ENCODE results near the gene TBC1D16. TPM values are rescaled to one million over a fixed set of nuclear protein-coding genes. Genes with fewer than 3 reads are reported as not detected.
A peak's percentile ranks its signal among the peaks of the same experiment; 100 is the strongest.

Gene TBC1D16
- total and polyA plus RNA-seq, 4 donors: 16.7 to 38.8 (median 31.1) TPM

DNA sequence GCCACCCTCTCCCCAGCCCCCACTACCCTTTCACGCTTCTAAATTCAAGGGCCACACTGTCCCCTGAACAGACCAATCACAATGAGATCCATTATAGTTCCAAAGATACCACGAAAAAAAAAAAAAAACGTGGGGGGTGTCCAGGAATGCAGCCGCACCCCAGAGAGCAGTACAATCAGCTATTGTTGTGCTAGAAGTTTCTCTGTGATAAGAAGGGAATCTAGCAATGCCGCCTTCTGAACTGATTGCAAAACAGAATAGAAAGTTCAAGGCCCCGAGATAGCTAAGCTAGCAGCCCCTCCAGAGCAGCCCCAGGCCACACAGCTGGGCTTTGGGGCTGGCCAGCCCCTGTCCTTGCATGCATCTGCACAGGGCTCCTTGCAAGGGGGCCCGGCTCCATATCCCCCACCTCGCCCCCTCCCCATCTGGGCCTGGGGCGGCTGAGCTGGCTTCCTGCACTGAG is 109.5 kb downstream of the TBC1D16 start:
- Histone ChIP-seq H3K36me3 (ENCODE audit: control insufficient read depth, insufficient read depth, low read length) (peaks cover 2% of the 10 kb centered on the region), H3K9me3 (ENCODE audit: control insufficient read depth, insufficient read depth, low read length) (no peaks in the 10 kb centered on the region), H3K27me3 (ENCODE audit: control insufficient read depth, insufficient read depth, low read length) (peaks cover 16% of the 10 kb centered on the region), H3K4me3 (ENCODE audit: low read depth, low read length) (no peak overlapping the region), H3K4me1 (ENCODE audit: control insufficient read depth, insufficient read depth, low read length) (peaks cover 71% of the 10 kb centered on the region), H3K27ac (ENCODE audit: low read depth, low read length) (no peak overlapping the region)
- no peak for DNase-seq (ENCODE audit: low read depth in 4 of 6, low spot score in 6 of 6)
- 53% methylated on average over 5 of the region's 9 CpGs for WGBS (ENCODE audit: insufficient coverage)

- 64% methylated on average over 15 of the region's 29 CpGs for WGBS (ENCODE audit: insufficient coverage)
- no peak overlapping the region for H3K27ac ChIP-seq (ENCODE audit: low read depth, low read length)
- peaks cover 71% of the 10 kb centered on the region for H3K4me1 ChIP-seq (ENCODE audit: control insufficient read depth, insufficient read depth, low read length)
Measured at GRCh38 chr17:79925242-79925957, 110.3 kb downstream of the TBC1D16 start.

DNA sequence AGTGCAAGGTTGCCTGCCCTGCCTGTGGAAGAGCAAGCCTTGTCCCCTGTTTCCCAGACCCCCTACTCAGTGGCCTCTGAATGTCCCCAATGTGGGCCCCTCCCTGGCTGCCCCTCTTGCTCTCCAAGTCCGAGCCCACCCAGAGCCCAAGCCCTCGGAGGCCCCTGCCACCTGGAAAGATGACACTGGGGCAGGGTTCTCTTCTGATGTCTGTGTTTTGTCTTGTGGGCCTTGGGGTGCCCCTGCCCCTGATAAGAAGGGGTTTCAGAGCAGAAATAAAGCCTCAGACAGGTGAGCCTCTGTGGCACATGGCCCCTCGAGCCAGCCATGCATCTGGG is 111.1 kb downstream of the TBC1D16 start:
- Histone ChIP-seq H3K4me1 (ENCODE audit: control insufficient read depth, insufficient read depth, low read length) (peaks cover 71% of the 10 kb centered on the region), H3K4me3 (ENCODE audit: low read depth, low read length) (no peak overlapping the region), H3K27me3 (ENCODE audit: control insufficient read depth, insufficient read depth, low read length) (peaks cover 4% of the 10 kb centered on the region), H3K27ac (ENCODE audit: low read depth, low read length) (no peak overlapping the region), H3K9me3 (ENCODE audit: control insufficient read depth, insufficient read depth, low read length) (no peaks in the 10 kb centered on the region), H3K36me3 (ENCODE audit: control insufficient read depth, insufficient read depth, low read length) (peaks cover 5% of the 10 kb centered on the region)
- WGBS (ENCODE audit: insufficient coverage): 82% methylated on average over 3 of the region's 3 CpGs
- no peak for DNase-seq (ENCODE audit: low read depth in 4 of 6, low spot score in 6 of 6)

More at GRCh38 chr17:79925242-79925957, 110.3 kb downstream of the TBC1D16 start:
- Histone ChIP-seq H3K9me3 (ENCODE audit: control insufficient read depth, insufficient read depth, low read length) (no peaks in the 10 kb centered on the region), H3K36me3 (ENCODE audit: control insufficient read depth, insufficient read depth, low read length) (peaks cover 5% of the 10 kb centered on the region), H3K4me3 (ENCODE audit: low read depth, low read length) (no peak overlapping the region), H3K27me3 (ENCODE audit: control insufficient read depth, insufficient read depth, low read length) (peaks cover 9% of the 10 kb centered on the region)
- peak in 2 of 6 donors; percentile 66 to 78 for DNase-seq (ENCODE audit: low read depth in 4 of 6, low spot score in 6 of 6)

DNA sequence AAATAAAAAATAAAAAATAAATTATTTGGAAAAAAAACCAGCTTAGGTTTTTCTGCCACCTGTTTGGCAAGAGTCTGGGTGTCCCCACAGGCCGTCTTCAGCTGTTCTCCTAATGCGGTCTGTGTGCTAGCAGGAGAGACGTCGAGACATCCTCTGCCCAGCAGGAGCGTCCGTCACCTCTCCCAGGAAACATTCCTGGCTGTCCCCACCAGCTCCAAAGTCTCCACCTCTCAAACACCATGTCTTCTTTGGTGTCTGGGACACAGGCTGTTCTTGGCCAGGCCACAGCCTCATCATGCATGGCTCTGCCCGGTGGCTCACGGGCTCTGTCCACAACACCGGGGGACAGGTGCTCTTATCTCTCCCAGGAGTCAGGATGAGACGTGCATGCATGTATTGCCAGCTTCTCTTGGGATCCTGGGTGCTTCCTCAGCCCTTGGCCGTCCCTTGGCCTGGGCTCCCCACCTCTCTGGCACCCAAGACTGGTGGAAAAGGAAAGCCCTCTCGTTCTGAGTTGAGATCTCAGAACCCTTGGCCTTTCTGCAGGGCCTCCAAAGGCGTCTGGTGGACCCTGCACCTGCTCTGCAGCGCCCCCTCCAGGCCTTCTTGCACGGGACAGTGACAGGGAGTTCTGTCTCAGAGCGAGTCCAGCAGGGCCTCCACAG is 111.6 kb downstream of the TBC1D16 start:
- no peak for DNase-seq (ENCODE audit: low read depth in 4 of 6, low spot score in 6 of 6)
- H3K9me3 ChIP-seq (ENCODE audit: control insufficient read depth, insufficient read depth, low read length): no peaks in the 10 kb centered on the region
- no peak overlapping the region for H3K4me3 ChIP-seq (ENCODE audit: low read depth, low read length)
- 82% methylated on average over 15 of the region's 16 CpGs for WGBS (ENCODE audit: insufficient coverage)
- H3K27ac ChIP-seq (ENCODE audit: low read depth, low read length): no peak overlapping the region
- peaks cover 5% of the 10 kb centered on the region for H3K36me3 ChIP-seq (ENCODE audit: control insufficient read depth, insufficient read depth, low read length)
- peaks cover 71% of the 10 kb centered on the region for H3K4me1 ChIP-seq (ENCODE audit: control insufficient read depth, insufficient read depth, low read length)
- peaks cover 4% of the 10 kb centered on the region for H3K27me3 ChIP-seq (ENCODE audit: control insufficient read depth, insufficient read depth, low read length)

DNA sequence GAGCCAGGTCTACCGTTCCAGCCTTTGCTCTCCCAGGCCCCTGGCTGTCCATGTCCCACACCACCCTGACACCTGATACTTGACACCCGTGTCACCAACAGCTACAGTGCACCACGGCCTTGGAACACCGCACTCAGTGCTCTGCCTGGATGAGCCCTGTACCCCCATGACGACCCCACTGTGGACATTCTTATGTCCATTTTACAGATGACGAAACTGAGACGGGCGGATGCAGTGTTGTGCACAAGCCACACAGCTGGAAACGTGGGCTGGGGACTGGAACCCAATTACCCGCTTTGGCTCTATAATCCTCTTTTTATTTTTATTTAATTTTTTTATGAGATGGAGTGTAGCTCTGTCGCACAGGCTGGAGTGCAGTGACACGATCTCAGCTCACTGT is 112.9 kb downstream of the TBC1D16 start:
- Histone ChIP-seq H3K36me3 (ENCODE audit: control insufficient read depth, insufficient read depth, low read length) (peaks cover 5% of the 10 kb centered on the region), H3K4me1 (ENCODE audit: control insufficient read depth, insufficient read depth, low read length) (peaks cover 81% of the 10 kb centered on the region), H3K27me3 (ENCODE audit: control insufficient read depth, insufficient read depth, low read length) (no peaks in the 10 kb centered on the region), H3K4me3 (ENCODE audit: low read depth, low read length) (no peak overlapping the region), H3K9me3 (ENCODE audit: control insufficient read depth, insufficient read depth, low read length) (no peaks in the 10 kb centered on the region), H3K27ac (ENCODE audit: low read depth, low read length) (no peak overlapping the region)
- no peak for DNase-seq (ENCODE audit: low read depth in 4 of 6, low spot score in 6 of 6)
- WGBS (ENCODE audit: insufficient coverage): 85% methylated on average over 9 of the region's 12 CpGs

DNA sequence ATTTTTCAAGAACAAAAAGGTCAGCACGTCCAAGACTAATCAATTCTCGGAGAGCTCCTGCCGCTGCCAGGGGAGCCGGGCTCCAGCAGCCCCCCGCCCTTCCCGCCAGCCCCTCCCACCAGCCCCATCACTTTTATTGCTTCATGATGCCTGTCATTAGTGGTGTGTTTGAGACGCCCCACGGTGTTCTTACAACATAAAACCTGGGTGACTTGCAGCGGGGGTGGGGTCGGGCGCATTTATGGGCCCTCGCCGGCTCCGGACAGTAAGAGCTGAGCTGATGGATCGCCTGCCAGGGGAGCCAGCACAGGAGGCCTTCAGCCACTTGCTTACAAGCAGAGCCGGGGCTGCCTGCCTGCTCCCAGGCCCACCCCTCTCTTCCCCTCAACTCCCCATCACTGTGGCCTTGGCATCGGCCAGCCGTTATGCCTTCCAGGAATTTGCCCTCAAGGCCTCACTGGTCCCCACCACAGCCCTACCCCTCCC is 113.5 kb downstream of the TBC1D16 start:
- 15% methylated on average over 13 of the region's 18 CpGs for WGBS (ENCODE audit: insufficient coverage)
- DNase-seq (ENCODE audit: low read depth in 4 of 6, low spot score in 6 of 6): peak in 2 of 6 donors; percentile 31 to 92
- Histone ChIP-seq H3K27ac (ENCODE audit: low read depth, low read length) (no peak overlapping the region), H3K27me3 (ENCODE audit: control insufficient read depth, insufficient read depth, low read length) (no peaks in the 10 kb centered on the region), H3K4me3 (ENCODE audit: low read depth, low read length) (no peak overlapping the region), H3K9me3 (ENCODE audit: control insufficient read depth, insufficient read depth, low read length) (no peaks in the 10 kb centered on the region), H3K36me3 (ENCODE audit: control insufficient read depth, insufficient read depth, low read length) (peaks cover 5% of the 10 kb centered on the region), H3K4me1 (ENCODE audit: control insufficient read depth, insufficient read depth, low read length) (peaks cover 81% of the 10 kb centered on the region)

DNA sequence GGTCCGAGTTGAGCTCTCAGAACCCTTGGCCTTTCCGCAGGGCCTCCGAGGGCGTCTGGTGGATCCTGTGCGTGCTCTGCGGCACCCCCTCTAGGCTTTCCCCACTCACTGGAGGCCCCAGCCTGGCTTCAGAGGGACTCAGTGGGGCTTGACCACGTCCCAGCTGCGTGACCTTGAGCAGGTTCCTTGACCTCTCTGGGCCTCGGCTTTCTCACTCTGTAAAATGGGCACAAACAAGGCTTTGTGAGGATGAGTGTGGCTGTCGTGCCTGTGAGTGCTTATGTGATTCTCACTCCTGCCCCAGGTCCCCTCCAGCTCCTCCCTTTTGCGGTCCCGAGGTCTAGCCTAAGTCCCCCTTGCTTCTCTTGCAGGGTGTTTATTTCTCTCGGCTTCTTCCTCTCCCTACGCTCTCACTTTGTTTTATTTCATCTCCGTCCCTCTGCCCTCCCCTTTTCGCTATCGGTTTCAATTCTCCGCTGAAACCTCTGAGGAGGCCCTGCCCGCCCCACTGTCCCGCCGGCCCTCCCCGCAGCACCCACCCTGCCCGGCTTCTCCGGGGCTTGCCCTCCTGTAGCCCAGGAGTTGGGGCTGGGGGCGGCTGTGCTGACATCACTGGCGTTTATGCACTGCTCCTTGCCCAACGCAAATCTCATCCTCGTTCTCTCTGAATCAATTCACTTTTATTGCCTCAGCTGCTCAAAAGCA is 114.1 kb downstream of the TBC1D16 start:
- 32% methylated on average over 25 of the region's 28 CpGs for WGBS (ENCODE audit: insufficient coverage)
- Histone ChIP-seq H3K9me3 (ENCODE audit: control insufficient read depth, insufficient read depth, low read length) (no peaks in the 10 kb centered on the region), H3K27me3 (ENCODE audit: control insufficient read depth, insufficient read depth, low read length) (no peaks in the 10 kb centered on the region), H3K27ac (ENCODE audit: low read depth, low read length) (no peak overlapping the region), H3K36me3 (ENCODE audit: control insufficient read depth, insufficient read depth, low read length) (peaks cover 5% of the 10 kb centered on the region), H3K4me3 (ENCODE audit: low read depth, low read length) (peak overlapping the region; percentile 18), H3K4me1 (ENCODE audit: control insufficient read depth, insufficient read depth, low read length) (peaks cover 75% of the 10 kb centered on the region)
- no peak for DNase-seq (ENCODE audit: low read depth in 4 of 6, low spot score in 6 of 6)

GRCh38 chr17:79920751-79921410 is 114.8 kb downstream of the TBC1D16 start:
- no peak overlapping the region for H3K27ac ChIP-seq (ENCODE audit: low read depth, low read length)
- H3K9me3 ChIP-seq (ENCODE audit: control insufficient read depth, insufficient read depth, low read length): no peaks in the 10 kb centered on the region
- H3K4me1 ChIP-seq (ENCODE audit: control insufficient read depth, insufficient read depth, low read length): peaks cover 70% of the 10 kb centered on the region
- WGBS (ENCODE audit: insufficient coverage): 80% methylated on average over 13 of the region's 19 CpGs
- H3K27me3 ChIP-seq (ENCODE audit: control insufficient read depth, insufficient read depth, low read length): no peaks in the 10 kb centered on the region
- no peak for DNase-seq (ENCODE audit: low read depth in 4 of 6, low spot score in 6 of 6)
- H3K36me3 ChIP-seq (ENCODE audit: control insufficient read depth, insufficient read depth, low read length): peaks cover 5% of the 10 kb centered on the region
- H3K4me3 ChIP-seq (ENCODE audit: low read depth, low read length): no peak overlapping the region

Measured in spinal cord (tissue), 10 donors.